CD4-positive, alpha-beta T cell (primary cell): ENCODE data around the gene DPP9. TPM values are rescaled to one million over a fixed set of nuclear protein-coding genes. Genes with fewer than 3 reads are reported as not detected.

Source experiments
- ATAC-seq: fragments of 200-7000 bp; cut with Tn5 transposase; one replicate; pipeline ENCODE4 v1.10.0; 2022; ENCODE audit warnings: mild to moderate bottlenecking; ENCODE audit not compliant: poor library complexity
- CTCF ChIA-PET: fragments of 350-600 bp; sonication (Branson Sonifier 250); formaldehyde crosslinking; loops from one replicate; lab custom pipeline; 2021; ENCODE audit warnings: antibody characterized with exemption, inconsistent platforms; lab: Charles Lee
- POLR2A ChIA-PET: fragments of 350-600 bp; sonication (Branson Sonifier 250); formaldehyde crosslinking; loops from one replicate; lab custom pipeline; 2021; ENCODE audit warnings: antibody characterized with exemption, inconsistent platforms; lab: Charles Lee
- DNase-seq, 14 experiments: peaks; one replicate each; pipeline ENCODE4 v3.0.0-alpha.2; 2013 to 2020; ENCODE audit warnings: mixed read lengths in 2 of 14
- H3K27ac ChIP-seq, 2 donors: one replicate each; pipeline versions ENCODE4 v1.5.1 to v1.7.0; 2013; ENCODE audit warnings: low read length in 2 of 2, low read depth in 1 of 2, mild to moderate bottlenecking in 1 of 2
- H3K27me3 ChIP-seq, 2 experiments: 1 replicate in 1 of 2; 2 replicates in 1 of 2; pipeline versions ENCODE4 v1.6.1 to v1.7.0; 2013; ENCODE audit warnings: low read length in 2 of 2, control low read depth in 1 of 2, mild to moderate bottlenecking in 1 of 2, moderate library complexity in 1 of 2; ENCODE audit not compliant: insufficient read depth in 2 of 2, control insufficient read depth in 1 of 2
- H3K36me3 ChIP-seq: one replicate; pipeline ENCODE4 v1.6.1; 2013; ENCODE audit warnings: low read length, control low read depth; ENCODE audit not compliant: insufficient read depth
- H3K4me1 ChIP-seq: one replicate; pipeline ENCODE4 v1.6.1; 2013; ENCODE audit warnings: low read length, control low read depth; ENCODE audit not compliant: insufficient read depth
- H3K4me3 ChIP-seq: one replicate; pipeline ENCODE4 v1.5.1; 2013; ENCODE audit warnings: mild to moderate bottlenecking, low read length, moderate library complexity
- H3K9me3 ChIP-seq, 2 experiments: 1 replicate in 1 of 2; 2 replicates in 1 of 2; pipeline versions ENCODE4 v1.6.1 to v1.7.0; 2013; ENCODE audit warnings: low read length in 2 of 2, mild to moderate bottlenecking in 2 of 2, control low read depth in 1 of 2, moderate library complexity in 1 of 2; ENCODE audit not compliant: control insufficient read depth in 1 of 2, insufficient read depth in 1 of 2
- H3K27ac Mint-ChIP-seq: one replicate; pipeline ENCODE4 v1.8.0; 2020; ENCODE audit warnings: mixed read lengths
- H3K27me3 Mint-ChIP-seq: one replicate; pipeline ENCODE4 v1.8.0; 2021; ENCODE audit warnings: mixed read lengths
- H3K36me3 Mint-ChIP-seq: one replicate; pipeline ENCODE4 v1.8.0; 2021; ENCODE audit warnings: low read depth, mixed read lengths
- H3K4me1 Mint-ChIP-seq: one replicate; pipeline ENCODE4 v1.8.0; 2021; ENCODE audit warnings: low read depth, mixed read lengths
- H3K4me3 Mint-ChIP-seq: one replicate; pipeline ENCODE4 v1.8.0; 2020; ENCODE audit warnings: mild to moderate bottlenecking, mixed read lengths
- H3K9me3 Mint-ChIP-seq: one replicate; pipeline ENCODE4 v1.8.0; 2020; ENCODE audit warnings: mixed read lengths
- intact Hi-C, 2 experiments: fragments of 100-400 bp; cut with DNase I in 1 of 2; cut with micrococcal nuclease in 1 of 2; formaldehyde crosslinking; loops; one replicate each; pipeline versions ENCODE4 v1.15.1 to v1.9.0; 2023 to 2025; cut with DNase I, micrococcal nuclease
- total RNA-seq, 174 experiments: library from RNA in 2 of 174; stranded (reverse) in 2 of 174; gene quantifications; one replicate each; pipeline ENCODE4 v1.2.3 and lab custom pipeline; 2021 to 2026
- TF ChIP-seq, protein P1 (sequence below): fragments of 200-600 bp; IDR thresholded peaks from one replicate; pipeline ENCODE4 v1.8.0; 2022; ENCODE audit warnings: antibody characterized with exemption, mild to moderate bottlenecking

The DPP9 gene
- total RNA-seq, 2 experiments from 2014 or later: 67.9 to 72.8 TPM

- peaks cover 27% of the 10 kb centered on the region for H3K36me3 Mint-ChIP-seq
- no peak overlapping the region for H3K4me3 ChIP-seq
- H3K27ac Mint-ChIP-seq: no peak overlapping the region
- H3K9me3 ChIP-seq: no peaks in the 10 kb centered on the region
- TF ChIP-seq, protein P1, sequence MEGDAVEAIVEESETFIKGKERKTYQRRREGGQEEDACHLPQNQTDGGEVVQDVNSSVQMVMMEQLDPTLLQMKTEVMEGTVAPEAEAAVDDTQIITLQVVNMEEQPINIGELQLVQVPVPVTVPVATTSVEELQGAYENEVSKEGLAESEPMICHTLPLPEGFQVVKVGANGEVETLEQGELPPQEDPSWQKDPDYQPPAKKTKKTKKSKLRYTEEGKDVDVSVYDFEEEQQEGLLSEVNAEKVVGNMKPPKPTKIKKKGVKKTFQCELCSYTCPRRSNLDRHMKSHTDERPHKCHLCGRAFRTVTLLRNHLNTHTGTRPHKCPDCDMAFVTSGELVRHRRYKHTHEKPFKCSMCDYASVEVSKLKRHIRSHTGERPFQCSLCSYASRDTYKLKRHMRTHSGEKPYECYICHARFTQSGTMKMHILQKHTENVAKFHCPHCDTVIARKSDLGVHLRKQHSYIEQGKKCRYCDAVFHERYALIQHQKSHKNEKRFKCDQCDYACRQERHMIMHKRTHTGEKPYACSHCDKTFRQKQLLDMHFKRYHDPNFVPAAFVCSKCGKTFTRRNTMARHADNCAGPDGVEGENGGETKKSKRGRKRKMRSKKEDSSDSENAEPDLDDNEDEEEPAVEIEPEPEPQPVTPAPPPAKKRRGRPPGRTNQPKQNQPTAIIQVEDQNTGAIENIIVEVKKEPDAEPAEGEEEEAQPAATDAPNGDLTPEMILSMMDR: no peak
- no peaks in the 10 kb centered on the region for H3K27me3 ChIP-seq
- intact Hi-C loops: no loop called here
- no peak for ATAC-seq
- ChIA-PET CTCF (no interaction called here), POLR2A (interaction anchor here (1.1 kb wide), 1 partner anchor 137 kb away, joined by 3 read pairs; the partner anchor contains the start of gene FEM1A)
- H3K4me1 ChIP-seq: no peaks in the 10 kb centered on the region
- peak overlapping the region; percentile 18 for H3K4me3 Mint-ChIP-seq
- H3K27ac ChIP-seq: no peak overlapping the region
- no peaks in the 10 kb centered on the region for H3K4me1 Mint-ChIP-seq
- no peaks in the 10 kb centered on the region for H3K27me3 Mint-ChIP-seq
- peak in 1 of 14 experiments; percentile 16 for DNase-seq
- no peaks in the 10 kb centered on the region for H3K9me3 Mint-ChIP-seq
- H3K36me3 ChIP-seq: peaks cover 55% of the 10 kb centered on the region
Measured at GRCh38 chr19:4654437-4655361, 68.9 kb downstream of the DPP9 start.

- H3K27me3 ChIP-seq: no peaks in the 10 kb centered on the region
- TF ChIP-seq, protein P1: no peak
- no peak overlapping the region for H3K27ac ChIP-seq
- no peak for ATAC-seq
- intact Hi-C loops: no loop called here
- H3K36me3 Mint-ChIP-seq: peaks cover 20% of the 10 kb centered on the region
- H3K4me1 Mint-ChIP-seq: no peaks in the 10 kb centered on the region
- no peak overlapping the region for H3K4me3 ChIP-seq
- H3K36me3 ChIP-seq: peaks cover 51% of the 10 kb centered on the region
- H3K9me3 Mint-ChIP-seq: no peaks in the 10 kb centered on the region
- H3K4me1 ChIP-seq: no peaks in the 10 kb centered on the region
- no peak overlapping the region for H3K27ac Mint-ChIP-seq
- ChIA-PET POLR2A (no interaction called here), CTCF (interaction anchor here (0.7 kb wide), 1 partner anchor 284 kb away, joined by 4 read pairs; no protein-coding TSS in a partner anchor)
- no peak overlapping the region for H3K4me3 Mint-ChIP-seq
- H3K9me3 ChIP-seq: no peaks in the 10 kb centered on the region
- no peak for DNase-seq
- H3K27me3 Mint-ChIP-seq: no peaks in the 10 kb centered on the region
Measured at GRCh38 chr19:4653793-4654436, 69.7 kb downstream of the DPP9 start.

- no peak overlapping the region for H3K4me3 ChIP-seq
- peaks cover 18% of the 10 kb centered on the region for H3K36me3 Mint-ChIP-seq
- H3K27me3 ChIP-seq: no peaks in the 10 kb centered on the region
- no peak overlapping the region for H3K27ac ChIP-seq
- peaks cover 2% of the 10 kb centered on the region for H3K4me1 ChIP-seq
- no peaks in the 10 kb centered on the region for H3K4me1 Mint-ChIP-seq
- intact Hi-C loops: no loop called here
- TF ChIP-seq, protein P1: no peak
- no peak overlapping the region for H3K4me3 Mint-ChIP-seq
- POLR2A ChIA-PET: no interaction called here
- CTCF ChIA-PET: no interaction called here
- no peaks in the 10 kb centered on the region for H3K9me3 ChIP-seq
- H3K36me3 ChIP-seq: peaks cover 41% of the 10 kb centered on the region
- DNase-seq: no peak
- H3K27me3 Mint-ChIP-seq: no peaks in the 10 kb centered on the region
- no peak for ATAC-seq
- H3K27ac Mint-ChIP-seq: no peak overlapping the region
- no peaks in the 10 kb centered on the region for H3K9me3 Mint-ChIP-seq
Measured at GRCh38 chr19:4652075-4652474, 71.6 kb downstream of the DPP9 start.
